ENCODE results near the gene TCF21. TPM values are rescaled to one million over a fixed set of nuclear protein-coding genes. Genes with fewer than 3 reads are reported as not detected.
"Not testable (repeated sequence)": the region's sequence is repeated elsewhere in the genome, so short reads cannot be mapped to it uniquely, and the experiment has no call there.

The TCF21 gene
- total RNA-seq, 1 experiment from 2014 or later: not detected

- in situ Hi-C loops (cut with HindIII; ENCODE audit: low pct_unique_long_range_greater_than_20kb, low sequenced_read_pairs): no loop called here
- DNase-seq (ENCODE audit: low read depth): no peak
Measured at GRCh38 chr6:133906050-133906449, 17.1 kb downstream of the TCF21 start.

GRCh38 chr6:133916650-133917151 is 27.8 kb downstream of the TCF21 start:
- DNase-seq (ENCODE audit: low read depth): peak; percentile 80
- in situ Hi-C loops (cut with HindIII; ENCODE audit: low pct_unique_long_range_greater_than_20kb, low sequenced_read_pairs): no loop called here

- DNase-seq (ENCODE audit: low read depth): no peak
- in situ Hi-C loops (cut with HindIII; ENCODE audit: low pct_unique_long_range_greater_than_20kb, low sequenced_read_pairs): no loop called here
Measured at GRCh38 chr6:133917781-133918180, 28.9 kb downstream of the TCF21 start.

- no peak for DNase-seq (ENCODE audit: low read depth)
- in situ Hi-C loops (cut with HindIII; ENCODE audit: low pct_unique_long_range_greater_than_20kb, low sequenced_read_pairs): no loop called here
Measured at GRCh38 chr6:133918208-133918930, 29.5 kb downstream of the TCF21 start.

GRCh38 chr6:133919362-133919761 is 30.4 kb downstream of the TCF21 start:
- in situ Hi-C loops (cut with HindIII; ENCODE audit: low pct_unique_long_range_greater_than_20kb, low sequenced_read_pairs): no loop called here
- DNase-seq (ENCODE audit: low read depth): no peak

GRCh38 chr6:133921249-133921859 is 32.4 kb downstream of the TCF21 start:
- in situ Hi-C loops (cut with HindIII; ENCODE audit: low pct_unique_long_range_greater_than_20kb, low sequenced_read_pairs): no loop called here

GRCh38 chr6:133923938-133924593 is 35.2 kb downstream of the TCF21 start:
- DNase-seq (ENCODE audit: low read depth): peak; percentile 75
- in situ Hi-C loops (cut with HindIII; ENCODE audit: low pct_unique_long_range_greater_than_20kb, low sequenced_read_pairs): no loop called here

More at GRCh38 chr6:133921249-133921859, 32.4 kb downstream of the TCF21 start:
- peak; percentile 71 for DNase-seq (ENCODE audit: low read depth)

GRCh38 chr6:133931221-133931620 is 42.3 kb downstream of the TCF21 start:
- DNase-seq (ENCODE audit: low read depth); in situ Hi-C loops (cut with HindIII; ENCODE audit: low pct_unique_long_range_greater_than_20kb, low sequenced_read_pairs): not testable (repeated sequence)

GRCh38 chr6:133936352-133936751 is 47.4 kb downstream of the TCF21 start:
- DNase-seq (ENCODE audit: low read depth); in situ Hi-C loops (cut with HindIII; ENCODE audit: low pct_unique_long_range_greater_than_20kb, low sequenced_read_pairs): not testable (repeated sequence)

- DNase-seq (ENCODE audit: low read depth): no peak
- in situ Hi-C loops (cut with HindIII; ENCODE audit: low pct_unique_long_range_greater_than_20kb, low sequenced_read_pairs): no loop called here
Measured at GRCh38 chr6:133937909-133938308, 49.0 kb downstream of the TCF21 start.

GRCh38 chr6:133938533-133938932 is 49.6 kb downstream of the TCF21 start:
- in situ Hi-C loops (cut with HindIII; ENCODE audit: low pct_unique_long_range_greater_than_20kb, low sequenced_read_pairs): no loop called here
- DNase-seq (ENCODE audit: low read depth): no peak

GRCh38 chr6:133939778-133940667 is 51.1 kb downstream of the TCF21 start:
- in situ Hi-C loops (cut with HindIII; ENCODE audit: low pct_unique_long_range_greater_than_20kb, low sequenced_read_pairs): no loop called here
- no peak for DNase-seq (ENCODE audit: low read depth)

Other genes with a start within 250 kb of the TCF21 start
- gene TBPL1, start 64.1 kb downstream of the TCF21 start, total RNA-seq (2014; rRNA removed; shearing (Covaris generic); ENCODE audit: low replicate concordance): 42.5 and 48.8 TPM in 2 replicates
- 5.8 and 11.8 TPM in 2 replicates for gene SLC2A12, start 163.5 kb downstream of the TCF21 start, total RNA-seq (2014; rRNA removed; shearing (Covaris generic); ENCODE audit: low replicate concordance)